MM.1S (cell line): ENCODE measurements around the gene UPK3BL2.
"Not testable (repeated sequence)": the region's sequence is repeated elsewhere in the genome, so short reads cannot be mapped to it uniquely, and the experiment has no call there.

Experiments
- DNase-seq: peaks from one replicate; pipeline ENCODE4 v3.0.0-alpha.2; 2015
- H2AFZ ChIP-seq: fragments of 300-600 bp; sonication (generic); 2 replicates; pipeline ENCODE4 v1.6.0; 2016; ENCODE audit warnings: antibody characterized with exemption, low read length
- H3F3A ChIP-seq: fragments of 300-600 bp; sonication (generic); 2 replicates; pipeline ENCODE4 v1.6.1; 2016; ENCODE audit warnings: mild to moderate bottlenecking, antibody characterized with exemption, low read length, moderate library complexity, mixed read lengths; ENCODE audit not compliant: insufficient read depth
- H3K27ac ChIP-seq: fragments of 300-600 bp; sonication (generic); 2 replicates; pipeline ENCODE4 v1.5.1; 2016; ENCODE audit warnings: mild to moderate bottlenecking, low read length
- H3K27me3 ChIP-seq: fragments of 300-600 bp; sonication (generic); replicated peaks from 2 replicates; pipeline ENCODE4 v1.6.0; 2016; ENCODE audit warnings: low read length; ENCODE audit not compliant: insufficient read depth
- H3K36me3 ChIP-seq: fragments of 300-600 bp; sonication (generic); replicated peaks from 2 replicates; pipeline ENCODE4 v1.6.1; 2016; ENCODE audit warnings: mild to moderate bottlenecking, low read length, mixed read lengths; ENCODE audit not compliant: insufficient read depth
- H3K4me1 ChIP-seq: fragments of 300-600 bp; sonication (generic); 2 replicates; pipeline ENCODE4 v1.6.1; 2016; ENCODE audit warnings: low read length, mixed read lengths
- H3K4me2 ChIP-seq: fragments of 300-600 bp; sonication (generic); 2 replicates; pipeline ENCODE4 v1.6.0; 2016; ENCODE audit warnings: low read depth, low read length
- H3K4me3 ChIP-seq: fragments of 300-600 bp; sonication (generic); 2 replicates; pipeline ENCODE4 v1.5.1; 2016; ENCODE audit warnings: low read length, mixed read lengths
- H3K79me2 ChIP-seq: fragments of 300-600 bp; sonication (generic); 2 replicates; pipeline ENCODE4 v1.6.1; 2016; ENCODE audit warnings: mixed run types, low read length, mixed read lengths
- H3K9ac ChIP-seq: fragments of 300-600 bp; sonication (generic); 2 replicates; pipeline ENCODE4 v1.6.1; 2016; ENCODE audit warnings: low read length, mixed read lengths
- H3K9me2 ChIP-seq: fragments of 300-600 bp; sonication (generic); replicated peaks from 2 replicates; pipeline ENCODE4 v1.6.1; 2016; ENCODE audit warnings: mild to moderate bottlenecking, low read length, mixed read lengths; ENCODE audit not compliant: insufficient read depth
- H3K9me3 ChIP-seq: fragments of 300-600 bp; sonication (generic); replicated peaks from 2 replicates; pipeline ENCODE4 v1.6.1; 2016; ENCODE audit warnings: mild to moderate bottlenecking, low read length, mixed read lengths; ENCODE audit not compliant: insufficient read depth
- H4K20me1 ChIP-seq: fragments of 300-600 bp; sonication (generic); 2 replicates; pipeline ENCODE4 v1.6.1; 2016; ENCODE audit warnings: mild to moderate bottlenecking, low read length, moderate library complexity, mixed read lengths; ENCODE audit not compliant: insufficient read depth

UPK3BL2 gene

GRCh38 chr7:102542771-102543170, 725 bp downstream of the UPK3BL2 start:
- H4K20me1 ChIP-seq, H3K9me3 ChIP-seq, H3K9me2 ChIP-seq, H3K4me3 ChIP-seq, H3K4me1 ChIP-seq, H2AFZ ChIP-seq, H3F3A ChIP-seq, H3K4me2 ChIP-seq, H3K9ac ChIP-seq, H3K36me3 ChIP-seq, DNase-seq, H3K27me3 ChIP-seq, H3K79me2 ChIP-seq, H3K27ac ChIP-seq: not testable (repeated sequence)

- H3K4me2 ChIP-seq, H4K20me1 ChIP-seq, H3K36me3 ChIP-seq, H3K9me3 ChIP-seq, H3K9me2 ChIP-seq, H3K27me3 ChIP-seq, H3K4me3 ChIP-seq, DNase-seq, H3K4me1 ChIP-seq, H3K27ac ChIP-seq, H3K79me2 ChIP-seq, H2AFZ ChIP-seq, H3K9ac ChIP-seq, H3F3A ChIP-seq: not testable (repeated sequence)
These were observed 1.4 kb downstream of the UPK3BL2 start for GRCh38 chr7:102542083-102542482.

- H3K27me3 ChIP-seq, H2AFZ ChIP-seq, H3F3A ChIP-seq, H3K36me3 ChIP-seq, H4K20me1 ChIP-seq, H3K4me2 ChIP-seq, H3K79me2 ChIP-seq, H3K4me1 ChIP-seq, H3K27ac ChIP-seq, H3K4me3 ChIP-seq, H3K9me2 ChIP-seq, H3K9ac ChIP-seq, H3K9me3 ChIP-seq, DNase-seq: not testable (repeated sequence)
These were observed 2.9 kb downstream of the UPK3BL2 start for GRCh38 chr7:102540604-102541003.

GRCh38 chr7:102535062-102535615, 8.4 kb downstream of the UPK3BL2 start:
- not testable (repeated sequence) for H3K36me3 ChIP-seq, H3K9ac ChIP-seq, H3K27me3 ChIP-seq, H3K9me2 ChIP-seq, DNase-seq, H3K27ac ChIP-seq, H4K20me1 ChIP-seq, H2AFZ ChIP-seq, H3K4me3 ChIP-seq, H3K79me2 ChIP-seq, H3K9me3 ChIP-seq, H3F3A ChIP-seq, H3K4me1 ChIP-seq, H3K4me2 ChIP-seq

GRCh38 chr7:102532127-102532526, 11.4 kb downstream of the UPK3BL2 start:
- not testable (repeated sequence) for H3K9me3 ChIP-seq, H3K36me3 ChIP-seq, H3K27me3 ChIP-seq, H3K79me2 ChIP-seq, H2AFZ ChIP-seq, H3K4me2 ChIP-seq, H3K9me2 ChIP-seq, H3K27ac ChIP-seq, H4K20me1 ChIP-seq, H3F3A ChIP-seq, DNase-seq, H3K4me3 ChIP-seq, H3K4me1 ChIP-seq, H3K9ac ChIP-seq

GRCh38 chr7:102531583-102531982, 11.9 kb downstream of the UPK3BL2 start:
- H3K9me3 ChIP-seq, DNase-seq, H3K79me2 ChIP-seq, H4K20me1 ChIP-seq, H3K4me1 ChIP-seq, H3F3A ChIP-seq, H3K27me3 ChIP-seq, H3K4me2 ChIP-seq, H3K36me3 ChIP-seq, H2AFZ ChIP-seq, H3K4me3 ChIP-seq, H3K9me2 ChIP-seq, H3K27ac ChIP-seq, H3K9ac ChIP-seq: not testable (repeated sequence)

- not testable (repeated sequence) for H3K4me2 ChIP-seq, H3K4me3 ChIP-seq, H4K20me1 ChIP-seq, H2AFZ ChIP-seq, H3F3A ChIP-seq, H3K9ac ChIP-seq, H3K79me2 ChIP-seq, H3K27me3 ChIP-seq, H3K4me1 ChIP-seq, DNase-seq, H3K36me3 ChIP-seq, H3K9me2 ChIP-seq, H3K27ac ChIP-seq, H3K9me3 ChIP-seq
These were observed 15.4 kb downstream of the UPK3BL2 start for GRCh38 chr7:102527822-102528793.

- not testable (repeated sequence) for H3K27ac ChIP-seq, H3K4me1 ChIP-seq, H3K9me2 ChIP-seq, DNase-seq, H3K4me2 ChIP-seq, H3K4me3 ChIP-seq, H3K9me3 ChIP-seq, H2AFZ ChIP-seq, H3K79me2 ChIP-seq, H3K9ac ChIP-seq, H3K36me3 ChIP-seq, H3F3A ChIP-seq, H4K20me1 ChIP-seq, H3K27me3 ChIP-seq
These were observed 16.3 kb downstream of the UPK3BL2 start for GRCh38 chr7:102527182-102527581.
